Endometrial microvascular endothelial cells (primary cell): ENCODE data around the gene TRAPPC6A. TPM values are rescaled to one million over a fixed set of nuclear protein-coding genes. Genes with fewer than 3 reads are reported as not detected.

Source experiments
- in situ Hi-C: cut with HindIII; loops from 2 replicates; pipeline ENCODE4 v1.10.0; 2017; ENCODE audit warnings: low sequenced_read_pairs, low pct_unique_long_range_greater_than_20kb; ENCODE audit errors: inconsistent ontology term
- total RNA-seq: library from RNA; depleted of rRNA; stranded (reverse); fragments of >200 nt; gene quantifications from one replicate; pipeline ENCODE4 v1.2.3, GENCODE V29; 2015; ENCODE audit errors: inconsistent ontology term

TRAPPC6A gene
- total RNA-seq, 1 donor from 2014 or later = 8.8 TPM

GRCh38 chr19:45152504-45153338, 25.3 kb downstream of the TRAPPC6A start:
- in situ Hi-C loops = no loop called here

DNA sequence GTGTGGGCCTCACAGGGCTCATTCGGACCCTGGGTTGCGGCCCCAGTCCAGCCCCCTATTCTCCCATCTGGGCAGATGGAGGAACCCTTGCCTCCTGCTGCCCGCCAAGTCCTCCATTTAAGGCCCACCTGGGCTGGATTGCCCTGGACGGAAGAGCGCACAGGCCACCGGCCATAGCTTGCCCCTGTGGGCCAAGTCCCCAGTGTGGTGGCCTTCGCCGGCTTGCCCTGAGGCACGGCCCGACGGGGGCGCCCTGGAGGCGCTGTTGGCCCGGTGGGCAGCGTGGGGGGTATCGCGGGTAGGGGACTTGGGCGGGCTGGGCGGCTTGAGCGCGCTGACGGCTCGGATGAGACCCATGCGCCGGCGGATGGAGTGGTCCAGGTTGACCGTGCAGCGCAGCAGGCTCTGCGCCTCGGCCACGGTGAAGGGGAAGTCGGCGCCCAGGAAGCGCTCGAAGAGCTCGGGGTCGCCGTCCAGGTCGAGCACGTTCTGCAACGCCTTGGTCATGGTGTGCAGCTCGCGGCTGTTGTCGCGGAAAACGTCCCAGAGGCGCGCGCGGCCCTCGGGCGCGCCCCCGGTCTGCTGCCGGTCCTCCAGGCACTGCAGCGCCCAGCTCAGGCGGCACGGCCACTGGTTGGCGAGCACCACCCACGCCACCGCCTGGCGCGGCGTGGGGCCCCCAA, 26.1 kb downstream of the TRAPPC6A start:
- in situ Hi-C loops = no loop called here

GRCh38 chr19:45151320-45151719, 26.7 kb downstream of the TRAPPC6A start:
- in situ Hi-C loops = no loop called here

DNA sequence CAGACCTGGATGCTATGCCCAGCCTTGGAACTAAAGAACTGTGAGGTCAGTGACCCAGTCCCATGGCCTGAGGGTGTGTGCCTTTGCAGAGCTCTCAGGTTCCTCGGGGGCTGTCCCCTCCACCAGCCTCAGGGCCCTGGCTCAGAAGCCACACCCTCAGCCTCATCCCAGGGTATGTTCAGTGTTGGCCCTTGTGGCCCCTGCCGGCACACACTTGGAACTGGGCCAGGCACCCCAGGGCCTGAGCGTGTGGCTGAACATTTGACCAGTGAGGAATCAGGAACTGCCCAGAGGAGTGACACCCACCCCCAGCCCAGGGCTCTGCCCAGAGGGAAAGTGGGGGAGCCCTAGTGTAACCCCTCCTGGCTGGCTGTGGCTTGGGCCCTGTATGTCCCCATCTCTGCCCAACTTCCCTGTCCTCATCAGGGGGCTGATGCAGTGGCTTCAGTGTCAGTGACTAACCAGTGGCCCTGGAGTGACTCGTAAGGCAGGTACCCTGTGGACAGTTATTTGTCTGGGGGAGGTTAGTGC, 27.2 kb downstream of the TRAPPC6A start:
- in situ Hi-C loops = no loop called here

DNA sequence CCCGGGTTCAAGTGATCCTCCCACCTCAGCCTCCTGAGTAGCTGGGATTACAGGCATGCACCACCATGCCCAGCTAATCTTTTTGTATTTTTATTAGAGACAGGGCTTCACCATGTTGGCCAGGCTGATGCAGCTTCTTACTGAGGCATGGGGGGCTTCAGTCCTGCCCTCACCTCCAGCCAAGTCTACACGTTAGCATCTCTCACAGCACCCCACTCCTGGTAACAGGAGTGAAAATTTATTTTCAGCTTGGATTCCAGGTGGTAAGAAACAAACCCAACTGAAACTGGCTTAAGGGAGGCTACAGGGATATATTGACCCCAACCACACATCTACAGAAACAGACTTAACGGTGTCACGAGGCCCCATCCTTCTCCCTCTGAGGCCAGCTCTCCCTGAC, 27.9 kb downstream of the TRAPPC6A start:
- in situ Hi-C loops = no loop called here

- in situ Hi-C loops = no loop called here
Observed at GRCh38 chr19:45149129-45149528, 28.9 kb downstream of the TRAPPC6A start.

- in situ Hi-C loops = no loop called here
Observed at GRCh38 chr19:45147835-45148676, 30.0 kb downstream of the TRAPPC6A start.

DNA sequence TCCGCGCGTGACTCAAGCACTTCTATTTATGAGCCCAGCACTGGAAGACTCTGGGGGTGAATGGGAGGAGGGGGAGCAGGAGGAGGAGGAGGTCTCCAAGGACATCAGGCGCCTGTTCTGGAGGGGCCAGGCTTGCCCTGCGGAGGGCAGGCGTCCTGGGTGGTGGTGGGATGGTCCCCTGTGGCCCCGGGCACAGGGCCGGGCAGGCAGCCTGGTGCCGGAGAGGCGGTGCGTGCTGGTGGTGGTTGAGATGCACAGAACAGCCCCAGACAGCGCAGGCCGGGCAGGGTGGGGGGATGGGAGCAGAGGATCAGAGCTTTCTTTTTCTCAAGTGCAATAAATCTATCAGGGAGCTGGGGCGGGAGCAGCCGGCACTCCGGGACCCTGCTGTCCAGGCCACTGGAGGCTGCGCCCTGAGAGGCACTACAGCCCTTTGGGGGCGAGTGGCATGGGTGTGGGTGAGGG, 31.3 kb downstream of the TRAPPC6A start:
- in situ Hi-C loops = no loop called here

GRCh38 chr19:45146251-45146650, 31.8 kb downstream of the TRAPPC6A start:
- in situ Hi-C loops = no loop called here

DNA sequence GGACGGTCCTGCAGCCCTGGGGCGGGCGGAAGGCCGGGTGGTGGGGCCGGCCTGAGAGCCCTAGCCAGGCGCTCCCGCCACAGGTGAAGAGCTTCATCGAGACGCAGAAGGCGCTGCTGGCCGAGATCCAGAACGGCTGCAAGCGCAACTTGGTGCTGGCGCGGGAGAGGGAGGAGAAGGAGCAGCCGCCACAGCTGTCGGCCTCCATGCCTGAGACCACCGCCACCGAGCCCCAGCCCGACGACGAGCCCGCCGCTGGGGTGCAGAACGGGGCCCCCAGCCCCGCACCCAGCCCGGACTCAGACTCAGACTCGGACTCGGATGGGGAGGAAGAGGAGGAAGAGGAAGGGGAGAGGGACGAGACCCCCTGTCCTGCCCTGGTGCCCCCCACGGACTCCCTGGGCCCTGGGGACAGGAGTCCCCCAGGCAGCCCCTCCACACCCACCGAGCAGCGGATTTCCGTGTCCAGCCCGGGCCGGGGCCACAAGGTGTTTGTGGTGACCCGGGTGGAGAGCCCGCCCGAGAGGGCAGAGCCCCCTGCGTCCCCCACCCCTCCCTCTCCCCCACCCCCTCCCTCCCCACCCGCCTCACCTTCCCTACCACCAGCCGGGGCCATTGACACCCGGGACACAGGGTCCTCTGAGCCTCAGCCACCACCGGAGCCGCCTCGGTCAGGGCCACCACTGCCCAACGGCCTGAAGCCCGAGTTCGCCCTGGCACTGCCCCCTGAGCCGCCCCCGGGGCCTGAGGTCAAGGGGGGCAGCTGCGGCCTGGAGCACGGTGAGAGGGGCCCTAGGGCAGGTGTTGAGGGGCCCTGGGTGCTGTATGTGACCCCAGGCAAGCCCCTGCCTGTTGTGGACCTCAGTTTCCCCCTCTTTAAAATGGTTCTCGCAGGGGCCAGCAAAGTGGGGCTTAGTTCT, 32.5 kb downstream of the TRAPPC6A start:
- in situ Hi-C loops = no loop called here

- in situ Hi-C loops = no loop called here
Observed at GRCh38 chr19:45144431-45145269, 33.4 kb downstream of the TRAPPC6A start.

GRCh38 chr19:45142726-45143110, 35.3 kb downstream of the TRAPPC6A start:
- in situ Hi-C loops = no loop called here

- in situ Hi-C loops = no loop called here
Observed at GRCh38 chr19:45142016-45142725, 35.9 kb downstream of the TRAPPC6A start.

- in situ Hi-C loops = no loop called here
Observed at GRCh38 chr19:45141203-45141900, 36.7 kb downstream of the TRAPPC6A start.

DNA sequence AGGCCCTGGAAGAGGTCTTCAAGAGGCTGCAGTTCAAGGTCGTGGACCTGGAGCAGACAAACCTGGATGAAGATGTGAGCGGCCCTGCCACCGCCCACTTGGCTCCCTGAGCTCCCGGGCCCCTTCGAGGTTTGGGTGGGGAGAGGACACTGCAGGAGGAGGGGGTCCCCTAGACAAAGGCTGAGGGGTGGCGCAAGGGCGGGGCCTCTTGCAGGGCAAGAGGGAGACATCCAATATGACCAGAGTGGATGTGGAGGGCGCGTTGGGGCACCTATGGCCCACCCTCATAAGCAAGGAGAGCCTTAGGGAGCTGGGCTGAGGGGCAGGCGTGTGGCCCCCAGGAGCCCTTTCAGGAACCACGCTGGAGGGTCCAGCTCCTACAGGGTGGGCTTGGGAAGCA, 37.5 kb downstream of the TRAPPC6A start:
- in situ Hi-C loops = no loop called here

GRCh38 chr19:45140144-45140503, 37.9 kb downstream of the TRAPPC6A start:
- in situ Hi-C loops = no loop called here
